Mesendoderm (in vitro differentiated cells): Measurements from ENCODE around the gene ADGRL3.

Experiments used
- DNase-seq: peaks from one replicate; pipeline ENCODE4 v3.0.0; 2013
- H2AK5ac ChIP-seq: 2 replicates; pipeline ENCODE4 v1.6.1; 2013; ENCODE audit warnings: low read length, inconsistent platforms
- H2BK120ac ChIP-seq: 2 replicates; pipeline ENCODE4 v1.6.1; 2013; ENCODE audit warnings: low read depth, mild to moderate bottlenecking, low read length, moderate library complexity, mixed read lengths
- H2BK15ac ChIP-seq: replicated peaks from 2 replicates; pipeline ENCODE4 v1.6.1; 2013; ENCODE audit warnings: low read depth, mild to moderate bottlenecking, moderate library complexity
- H2BK5ac ChIP-seq: 2 replicates; pipeline ENCODE4 v1.6.1; 2013; ENCODE audit warnings: low read length, inconsistent platforms
- H3K18ac ChIP-seq: 2 replicates; pipeline ENCODE4 v1.6.1; 2013; ENCODE audit warnings: mild to moderate bottlenecking, low read length, mixed read lengths
- H3K23ac ChIP-seq: one replicate; pipeline ENCODE4 v1.6.1; 2013; ENCODE audit warnings: low read length
- H3K27ac ChIP-seq: 2 replicates; pipeline ENCODE4 v1.5.1; 2013; ENCODE audit warnings: low read depth, mild to moderate bottlenecking, inconsistent platforms, low read length, moderate library complexity
- H3K27me3 ChIP-seq: 2 replicates; pipeline ENCODE4 v1.6.1; 2013; ENCODE audit warnings: low read length, control low read depth, mild to moderate bottlenecking, inconsistent platforms; ENCODE audit not compliant: insufficient read depth, poor library complexity
- H3K36me3 ChIP-seq: 2 replicates; pipeline ENCODE4 v1.6.1; 2013; ENCODE audit warnings: low read length, inconsistent platforms; ENCODE audit not compliant: control insufficient read depth, insufficient read depth
- H3K4ac ChIP-seq: one replicate; pipeline ENCODE4 v1.6.1; 2013; ENCODE audit warnings: low read depth, mild to moderate bottlenecking, low read length, moderate library complexity
- H3K4me1 ChIP-seq: 2 replicates; pipeline ENCODE4 v1.6.1; 2013; ENCODE audit warnings: low read depth, low read length, inconsistent platforms; ENCODE audit not compliant: control insufficient read depth
- H3K4me2 ChIP-seq: 2 replicates; pipeline ENCODE4 v1.6.1; 2013; ENCODE audit warnings: low read length
- H3K4me3 ChIP-seq: 2 replicates; pipeline ENCODE4 v1.5.1; 2013; ENCODE audit warnings: mild to moderate bottlenecking, low read length
- H3K56ac ChIP-seq: one replicate; pipeline ENCODE4 v1.6.1; 2013; ENCODE audit warnings: low read length
- H3K79me1 ChIP-seq: 2 replicates; pipeline ENCODE4 v1.6.1; 2013; ENCODE audit warnings: low read length, inconsistent platforms
- H3K79me2 ChIP-seq: 2 replicates; pipeline ENCODE4 v1.6.1; 2013; ENCODE audit warnings: mild to moderate bottlenecking, low read length; ENCODE audit not compliant: control insufficient read depth, insufficient read depth
- H3K9ac ChIP-seq: 2 replicates; pipeline ENCODE4 v1.6.1; 2013; ENCODE audit warnings: low read length, inconsistent platforms
- H4K5ac ChIP-seq: one replicate; pipeline ENCODE4 v1.6.1; 2013; ENCODE audit warnings: low read length
- H4K8ac ChIP-seq: one replicate; pipeline ENCODE4 v1.6.1; 2013; ENCODE audit warnings: low read depth, mild to moderate bottlenecking, control low read depth, low read length, moderate library complexity
- WGBS: extraction: QIAGEN DNeasy Blood & Tissue Kit; methylation state at CpG from one replicate; pipeline ENCODE4 v1.1.7; 2013; ENCODE audit warnings: low lambda C conversion rate, missing lambda C conversion rate; ENCODE audit not compliant: insufficient coverage; ENCODE audit errors: extremely low coverage; 5-methylcytosine and 5-hydroxymethylcytosine counted together

ADGRL3 gene

DNA sequence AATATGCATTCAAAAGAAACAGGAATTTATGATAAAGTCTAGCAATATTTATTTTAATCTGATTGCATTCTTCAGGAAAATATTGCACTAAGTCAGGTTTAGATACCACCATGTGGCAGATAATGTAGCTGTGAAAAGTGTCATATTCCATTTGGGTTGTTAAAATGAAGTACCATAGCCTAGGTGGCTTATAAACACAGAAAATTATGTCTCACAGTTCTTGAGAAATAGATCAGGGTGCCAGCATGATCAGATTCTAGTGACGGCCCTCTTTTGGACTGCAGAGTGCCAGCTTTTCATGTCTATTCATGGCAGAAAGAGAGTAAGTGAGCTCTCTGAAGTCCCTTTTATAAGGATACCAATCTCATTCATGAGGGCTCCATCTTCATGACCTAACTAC is 5.6 kb upstream of the ADGRL3 start:
- H4K8ac ChIP-seq: no peak overlapping the region
- no peak overlapping the region for H2BK15ac ChIP-seq
- no peak for DNase-seq
- H3K4me1 ChIP-seq: peaks cover 4% of the 10 kb centered on the region
- no peak overlapping the region for H3K56ac ChIP-seq
- WGBS: no CpG with 5 or more reads among the region's 1 CpG
- H4K5ac ChIP-seq: no peak overlapping the region
- H3K27me3 ChIP-seq: no peaks in the 10 kb centered on the region
- H2AK5ac ChIP-seq: no peak overlapping the region
- no peak overlapping the region for H2BK5ac ChIP-seq
- no peaks in the 10 kb centered on the region for H3K79me2 ChIP-seq
- no peak overlapping the region for H3K23ac ChIP-seq
- H3K36me3 ChIP-seq: no peaks in the 10 kb centered on the region
- H3K4ac ChIP-seq: no peak overlapping the region
- no peaks in the 10 kb centered on the region for H3K79me1 ChIP-seq
- no peak overlapping the region for H3K4me3 ChIP-seq
- no peak overlapping the region for H2BK120ac ChIP-seq
- H3K18ac ChIP-seq: no peak overlapping the region
- no peak overlapping the region for H3K4me2 ChIP-seq
- H3K9ac ChIP-seq: no peak overlapping the region
- H3K27ac ChIP-seq: no peak overlapping the region

DNA sequence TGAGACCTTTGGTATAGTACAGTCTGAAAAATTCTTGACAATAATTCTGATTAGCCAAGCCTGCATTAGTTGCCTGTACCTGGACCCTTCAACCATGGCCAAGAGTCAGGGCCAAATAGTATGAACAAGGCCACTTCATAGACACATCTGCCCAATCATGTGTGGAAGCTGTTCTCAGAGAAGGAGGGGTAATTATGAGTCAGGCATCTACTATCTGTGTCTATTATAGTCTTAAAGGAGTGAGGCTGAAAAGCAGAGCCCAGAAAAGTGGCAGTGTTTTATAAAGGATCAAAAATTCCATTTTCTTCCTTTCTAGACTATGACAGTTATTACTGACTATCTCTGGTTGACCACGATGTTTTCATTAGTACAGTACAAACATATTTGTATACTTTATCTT is 5.0 kb upstream of the ADGRL3 start:
- no peak overlapping the region for H3K56ac ChIP-seq
- WGBS: no CpG with 5 or more reads among the region's 1 CpG

DNA sequence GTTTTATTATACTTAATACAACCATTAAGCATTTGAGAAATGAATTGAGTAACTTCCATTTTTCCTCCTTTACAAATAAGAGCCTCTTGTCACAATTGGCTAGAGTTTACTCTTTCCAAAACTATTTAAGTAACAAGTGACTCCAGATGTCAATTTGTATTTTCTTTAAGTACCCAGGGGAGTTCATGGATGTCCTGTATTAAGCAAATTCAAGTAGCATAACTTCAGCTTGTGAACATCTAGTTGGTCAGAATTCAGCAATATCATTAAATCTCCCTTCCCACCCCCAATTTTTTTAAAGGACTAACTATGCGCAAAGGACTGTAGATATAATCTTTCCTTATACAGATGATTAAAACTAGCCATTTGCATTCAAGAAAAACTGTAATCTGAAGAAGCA is 1.4 kb upstream of the ADGRL3 start:
- Histone ChIP-seq H3K79me1 (peaks cover 3% of the 10 kb centered on the region), H3K4me3 (no peak overlapping the region), H3K36me3 (no peaks in the 10 kb centered on the region), H2BK120ac (no peak overlapping the region), H3K9ac (no peak overlapping the region), H4K5ac (no peak overlapping the region), H2BK15ac (no peak overlapping the region), H3K79me2 (peaks cover 16% of the 10 kb centered on the region), H3K4me1 (peaks cover 3% of the 10 kb centered on the region), H2BK5ac (no peak overlapping the region), H3K56ac (no peak overlapping the region), H3K4ac (no peak overlapping the region), H3K18ac (no peak overlapping the region), H3K27me3 (no peaks in the 10 kb centered on the region), H3K27ac (no peak overlapping the region), H3K4me2 (no peak overlapping the region), H3K23ac (no peak overlapping the region), H4K8ac (no peak overlapping the region), H2AK5ac (no peak overlapping the region)
- WGBS: no CpG with 5 or more reads among the region's 1 CpG
- no peak for DNase-seq

More for the DNA sequence above, 5.0 kb upstream of the ADGRL3 start:
- no peak overlapping the region for H3K23ac ChIP-seq
- H3K4ac ChIP-seq: no peak overlapping the region
- no peak overlapping the region for H3K9ac ChIP-seq
- no peak overlapping the region for H3K27ac ChIP-seq
- H3K79me2 ChIP-seq: no peaks in the 10 kb centered on the region
- no peak overlapping the region for H2AK5ac ChIP-seq
- H3K79me1 ChIP-seq: no peaks in the 10 kb centered on the region
- no peak overlapping the region for H4K8ac ChIP-seq
- no peak overlapping the region for H3K4me3 ChIP-seq
- DNase-seq: no peak
- H2BK5ac ChIP-seq: no peak overlapping the region
- H3K18ac ChIP-seq: no peak overlapping the region
- no peaks in the 10 kb centered on the region for H3K27me3 ChIP-seq
- no peak overlapping the region for H4K5ac ChIP-seq
- no peak overlapping the region for H2BK15ac ChIP-seq
- no peak overlapping the region for H2BK120ac ChIP-seq
- H3K4me2 ChIP-seq: no peak overlapping the region
- peaks cover 5% of the 10 kb centered on the region for H3K4me1 ChIP-seq
- H3K36me3 ChIP-seq: no peaks in the 10 kb centered on the region

DNA sequence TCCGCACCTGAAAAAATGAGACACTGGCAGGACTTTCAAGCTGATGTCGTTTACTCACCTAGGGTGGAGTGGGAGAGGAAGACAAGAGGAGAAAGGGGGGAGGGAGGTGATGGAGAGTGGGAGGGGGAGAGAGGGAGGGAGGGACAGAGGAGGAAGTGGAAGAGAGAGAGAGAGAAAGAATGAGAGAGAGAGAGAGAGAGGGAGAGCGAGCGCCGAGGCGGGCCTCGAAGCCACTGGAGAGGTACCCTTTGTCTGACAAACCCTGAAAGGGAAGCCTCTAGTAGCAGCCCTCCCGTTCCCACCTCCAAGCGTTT is 296 bp upstream of the ADGRL3 start:
- H3K23ac ChIP-seq: no peak overlapping the region
- peak overlapping the region; percentile 23 for H3K4me2 ChIP-seq
- no peaks in the 10 kb centered on the region for H3K36me3 ChIP-seq
- H3K79me2 ChIP-seq: peaks cover 16% of the 10 kb centered on the region
- peak overlapping the region; percentile 71 for H3K9ac ChIP-seq
- H2BK15ac ChIP-seq: no peak overlapping the region
- H3K56ac ChIP-seq: peak overlapping the region; percentile 92
- H2AK5ac ChIP-seq: no peak overlapping the region
- H3K18ac ChIP-seq: peak overlapping the region; percentile 51
- H4K8ac ChIP-seq: no peak overlapping the region
- H3K4me1 ChIP-seq: peaks cover 3% of the 10 kb centered on the region
- H2BK120ac ChIP-seq: no peak overlapping the region
- no peak overlapping the region for H3K4ac ChIP-seq
- no peak overlapping the region for H3K27ac ChIP-seq
- H3K4me3 ChIP-seq: peak overlapping the region; percentile 44
- peaks cover 3% of the 10 kb centered on the region for H3K79me1 ChIP-seq
- H2BK5ac ChIP-seq: no peak overlapping the region
- H4K5ac ChIP-seq: no peak overlapping the region
- WGBS: no CpG with 5 or more reads among the region's 9 CpGs
- DNase-seq: no peak
- no peaks in the 10 kb centered on the region for H3K27me3 ChIP-seq

DNA sequence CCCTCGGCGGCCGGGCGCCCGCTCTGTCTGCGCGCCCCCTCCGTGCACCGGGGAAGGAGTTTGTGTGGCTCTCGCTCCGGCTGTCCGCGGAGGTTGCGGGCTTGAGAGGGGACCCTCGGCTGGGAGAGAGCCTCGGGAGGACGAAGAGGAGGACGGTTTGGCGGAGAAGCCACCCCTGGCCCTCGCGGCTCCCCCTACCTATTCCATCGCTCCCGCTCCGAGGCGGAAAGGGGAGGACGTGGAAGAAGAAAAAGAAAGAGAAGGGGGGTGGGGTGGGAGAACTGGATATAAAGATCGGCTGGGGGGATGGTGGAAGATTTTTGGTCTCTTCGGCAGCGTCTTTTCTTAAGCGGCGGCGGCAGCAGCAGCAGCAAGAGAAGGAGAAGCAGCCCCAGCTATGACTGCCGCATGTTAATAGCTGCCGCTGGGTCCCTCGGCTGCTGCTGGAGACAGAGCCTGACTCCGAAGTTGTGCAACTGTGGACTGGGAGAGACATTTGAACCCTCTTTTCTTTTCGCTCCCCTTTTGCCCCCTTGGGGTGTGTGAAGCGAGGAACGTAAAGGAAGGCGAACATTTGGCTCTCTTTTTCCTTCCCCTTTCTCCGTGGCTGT is 895 bp downstream of the ADGRL3 start:
- Histone ChIP-seq H2BK15ac (no peak overlapping the region), H4K5ac (no peak overlapping the region), H3K36me3 (no peaks in the 10 kb centered on the region), H3K56ac (peak overlapping the region; percentile 92), H3K79me1 (peaks cover 3% of the 10 kb centered on the region), H3K4me3 (peak overlapping the region; percentile 78), H3K18ac (peak overlapping the region; percentile 51), H4K8ac (no peak overlapping the region), H2BK120ac (no peak overlapping the region), H2BK5ac (no peak overlapping the region), H3K27me3 (no peaks in the 10 kb centered on the region), H3K79me2 (peaks cover 20% of the 10 kb centered on the region), H3K27ac (peak overlapping the region; percentile 84), H3K23ac (no peak overlapping the region), H2AK5ac (no peak overlapping the region), H3K4me2 (peak overlapping the region; percentile 67), H3K9ac (peak overlapping the region; percentile 71), H3K4ac (peak overlapping the region; percentile 4), H3K4me1 (peaks cover 3% of the 10 kb centered on the region)
- no CpG with 5 or more reads among the region's 41 CpGs for WGBS
- peak; percentile 74 for DNase-seq

DNA sequence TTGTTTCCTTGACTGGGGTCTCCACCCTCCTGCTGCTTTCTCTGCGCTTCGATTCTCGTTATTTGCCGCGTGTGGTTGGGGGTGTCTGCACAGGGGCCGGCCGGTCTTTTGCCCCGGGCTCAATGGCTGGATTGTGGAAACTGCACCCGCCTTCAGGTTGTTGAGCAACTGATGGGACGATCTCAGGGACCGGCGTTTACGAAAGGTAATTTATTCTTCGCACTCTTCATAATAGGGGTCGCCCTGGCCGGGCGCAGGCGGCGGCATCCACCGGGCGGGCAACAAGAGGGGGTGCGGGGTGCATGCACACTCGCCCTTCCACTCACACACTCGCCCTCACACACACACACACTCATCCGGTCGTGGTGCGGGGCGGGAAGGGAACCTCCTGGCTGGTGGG is 1.4 kb downstream of the ADGRL3 start:
- Histone ChIP-seq H3K36me3 (no peaks in the 10 kb centered on the region), H2BK5ac (no peak overlapping the region), H3K56ac (peak overlapping the region; percentile 92), H2AK5ac (no peak overlapping the region), H3K79me2 (peaks cover 20% of the 10 kb centered on the region), H3K27me3 (no peaks in the 10 kb centered on the region), H3K4me3 (peak overlapping the region; percentile 78), H3K4ac (no peak overlapping the region), H2BK15ac (no peak overlapping the region), H3K4me2 (peak overlapping the region; percentile 67), H3K79me1 (peaks cover 3% of the 10 kb centered on the region), H4K8ac (no peak overlapping the region), H4K5ac (no peak overlapping the region), H3K4me1 (peaks cover 3% of the 10 kb centered on the region), H3K23ac (no peak overlapping the region), H3K27ac (no peak overlapping the region), H2BK120ac (no peak overlapping the region), H3K9ac (peak overlapping the region; percentile 71), H3K18ac (peak overlapping the region; percentile 51)
- DNase-seq: peak; percentile 36
- no CpG with 5 or more reads among the region's 28 CpGs for WGBS
